HG02943 (cell line): Measurements from ENCODE around the gene CDK18.

Source experiments
- ATAC-seq: cut with Tn5 transposase; IDR thresholded peaks from one replicate; pipeline ENCODE4 v1.9.1; 2021; ENCODE audit warnings: mild to moderate bottlenecking, low read depth, moderate library complexity; ENCODE audit not compliant: unreplicated experiment

CDK18 gene

DNA sequence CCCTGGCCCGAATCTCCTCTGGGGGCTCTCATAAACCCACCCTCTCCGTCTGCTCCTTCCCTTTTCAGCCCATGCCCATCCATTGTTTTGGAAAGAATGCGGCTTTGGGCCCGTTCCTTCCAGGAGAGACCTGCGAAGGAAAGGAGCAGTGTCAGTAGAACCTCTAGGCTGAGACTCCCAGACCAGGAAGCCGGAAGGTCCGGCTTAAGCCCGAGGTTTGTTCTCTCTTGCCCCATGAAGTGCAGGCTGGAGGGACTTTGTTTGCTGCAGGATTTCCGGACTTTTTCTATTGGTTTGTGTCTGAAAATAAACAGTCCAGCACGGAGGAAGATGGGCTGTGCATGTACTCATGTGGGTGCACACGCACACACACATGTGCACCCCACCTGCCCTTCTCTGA, 77.6 kb downstream of the CDK18 start:
- ATAC-seq = no peak
